Tibial artery (tissue), 4 donors: ENCODE measurements around the gene KIAA0319L.

ENCODE experiments used
- DNase-seq, 2 donors: peaks; one replicate each; pipeline ENCODE4 v3.0.0-alpha.2; 2019
- H3K27ac ChIP-seq, 2 donors: fragments of 200-600 bp; sonication (generic) in 1 of 2; 1 replicate in 1 of 2; 2 replicates in 1 of 2; pipeline ENCODE4 v1.5.1; 2018 to 2019; ENCODE audit warnings: mild to moderate bottlenecking in 1 of 2
- H3K27me3 ChIP-seq, 2 donors: fragments of 200-600 bp; sonication (generic) in 1 of 2; one replicate each; pipeline versions ENCODE4 v1.5.1 to v1.6.0; 2016 to 2019
- H3K36me3 ChIP-seq, 3 donors: fragments of 200-600 bp; sonication (generic) in 2 of 3; one replicate each; pipeline ENCODE4 v1.5.1; 2016 to 2019; ENCODE audit warnings: mild to moderate bottlenecking in 2 of 3
- H3K4me1 ChIP-seq, 4 donors: fragments of 200-600 bp; sonication (generic) in 2 of 4; 1 replicate in 3 of 4; 2 replicates in 1 of 4; pipeline ENCODE4 v1.5.1; 2016 to 2019
- H3K4me3 ChIP-seq, 2 donors: fragments of 200-600 bp; sonication (generic) in 1 of 2; 1 replicate in 1 of 2; 2 replicates in 1 of 2; pipeline ENCODE4 v1.5.1; 2018 to 2019; ENCODE audit warnings: mild to moderate bottlenecking in 2 of 2
- H3K9me3 ChIP-seq, 3 donors: fragments of 200-600 bp; sonication (generic) in 1 of 3; one replicate each; pipeline ENCODE4 v1.5.1; 2016 to 2019
- CTCF ChIP-seq, 2 experiments: fragments of 200-600 bp in 1 of 2; fragments of 450-650 bp in 1 of 2; IDR thresholded peaks; one replicate each; pipeline ENCODE4 v1.5.1; 2017 to 2019; ENCODE audit warnings: antibody characterized with exemption in 2 of 2, mild to moderate bottlenecking in 1 of 2, moderate library complexity in 1 of 2
- intact Hi-C: fragments of 100-400 bp; cut with DNase I; formaldehyde crosslinking; loops from one replicate; pipeline ENCODE4 v1.15.0; 2023; ENCODE audit warnings: low total_unique reads

The KIAA0319L gene

GRCh38 chr1:35564884-35565741 lies 7.9 kb upstream of the KIAA0319L start:
- Histone ChIP-seq H3K9me3 (no peaks in the 10 kb centered on the region), H3K4me3 (no peak overlapping the region), H3K27me3 (peaks cover 0 to 13% of the 10 kb centered on the region in 2 donors), H3K4me1 (peaks cover 3 to 20% (median 13%) of the 10 kb centered on the region in 4 donors), H3K27ac (no peak overlapping the region), H3K36me3 (peaks cover 0 to 58% (median 23%) of the 10 kb centered on the region in 3 donors)
- no peak for DNase-seq
- intact Hi-C loops, result loop anchor here (5.0 kb wide), 3 partner anchors 162 to 722 kb away; no protein-coding TSS in a partner anchor
- TF ChIP-seq CTCF (IDR thresholded peaks at IDR 0.05), result no peak

- Histone ChIP-seq H3K4me1 (peaks cover 3 to 29% (median 15%) of the 10 kb centered on the region in 4 donors), H3K36me3 (peaks cover 0 to 58% (median 23%) of the 10 kb centered on the region in 3 donors), H3K4me3 (no peak overlapping the region), H3K27ac (no peak overlapping the region), H3K27me3 (peaks cover 0 to 10% of the 10 kb centered on the region in 2 donors), H3K9me3 (no peaks in the 10 kb centered on the region)
- peak; percentile 63 to 71 for TF ChIP-seq CTCF (IDR thresholded peaks at IDR 0.05)
- peak; percentile 83 for DNase-seq
- intact Hi-C loops, result loop anchor here (5.0 kb wide), 1 partner anchor 723 kb away; no protein-coding TSS in a partner anchor
Observed at GRCh38 chr1:35564037-35564883, 7.1 kb upstream of the KIAA0319L start.

GRCh38 chr1:35563166-35563565 lies 6.0 kb upstream of the KIAA0319L start:
- peaks cover 0 to 58% (median 23%) of the 10 kb centered on the region in 3 donors for H3K36me3 ChIP-seq

GRCh38 chr1:35561972-35562680 lies 4.9 kb upstream of the KIAA0319L start:
- no peak for TF ChIP-seq CTCF (IDR thresholded peaks at IDR 0.05)
- H3K27ac ChIP-seq, result no peak overlapping the region
- DNase-seq, result no peak
- no peaks in the 10 kb centered on the region for H3K27me3 ChIP-seq
- peaks cover 0 to 58% (median 23%) of the 10 kb centered on the region in 3 donors for H3K36me3 ChIP-seq
- no peak overlapping the region for H3K4me3 ChIP-seq
- intact Hi-C loops, result loop anchor here (2.0 to 5.0 kb wide), 2 partner anchors 111 to 725 kb away; no protein-coding TSS in a partner anchor
- no peaks in the 10 kb centered on the region for H3K9me3 ChIP-seq
- H3K4me1 ChIP-seq, result peaks cover 3 to 44% (median 27%) of the 10 kb centered on the region in 4 donors

More at GRCh38 chr1:35563166-35563565, 6.0 kb upstream of the KIAA0319L start:
- TF ChIP-seq CTCF (IDR thresholded peaks at IDR 0.05), result no peak
- DNase-seq, result no peak
- no peak overlapping the region for H3K27ac ChIP-seq
- no peak overlapping the region for H3K4me3 ChIP-seq
- intact Hi-C loops, result loop anchor here (5.0 kb wide), 1 partner anchor 724 kb away; no protein-coding TSS in a partner anchor
- H3K27me3 ChIP-seq, result peaks cover 0 to 1% of the 10 kb centered on the region in 2 donors
- peaks cover 3 to 39% (median 24%) of the 10 kb centered on the region in 4 donors for H3K4me1 ChIP-seq
- H3K9me3 ChIP-seq, result no peaks in the 10 kb centered on the region
